ENCODE results near the gene HSP90AA1.

HSP90AA1 gene

GRCh38 chr14:102040153-102040552 lies 46.7 kb downstream of the HSP90AA1 start:
- DNase-seq (ENCODE audit: low read depth, low spot score): no peak

DNA sequence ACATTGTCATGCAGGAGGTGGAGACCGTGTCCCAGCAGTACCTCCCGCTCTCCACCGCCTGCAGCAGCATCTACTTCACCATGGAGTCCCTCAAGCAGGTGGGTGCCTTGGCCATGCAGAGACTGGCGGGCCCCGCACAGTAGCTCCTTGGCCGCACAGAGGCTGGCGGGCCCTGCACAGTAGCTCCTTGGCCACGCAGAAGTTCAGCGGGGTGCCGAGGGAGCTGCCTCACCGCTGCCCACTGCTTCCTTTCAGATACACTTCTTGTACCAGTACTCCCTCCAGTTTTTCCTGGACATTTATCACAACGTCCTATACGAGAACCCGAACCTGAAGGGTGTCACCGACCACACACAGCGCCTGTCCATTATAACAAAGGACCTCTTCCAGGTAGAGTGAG lies 47.7 kb downstream of the HSP90AA1 start:
- no peak for DNase-seq (ENCODE audit: low read depth, low spot score)

DNA sequence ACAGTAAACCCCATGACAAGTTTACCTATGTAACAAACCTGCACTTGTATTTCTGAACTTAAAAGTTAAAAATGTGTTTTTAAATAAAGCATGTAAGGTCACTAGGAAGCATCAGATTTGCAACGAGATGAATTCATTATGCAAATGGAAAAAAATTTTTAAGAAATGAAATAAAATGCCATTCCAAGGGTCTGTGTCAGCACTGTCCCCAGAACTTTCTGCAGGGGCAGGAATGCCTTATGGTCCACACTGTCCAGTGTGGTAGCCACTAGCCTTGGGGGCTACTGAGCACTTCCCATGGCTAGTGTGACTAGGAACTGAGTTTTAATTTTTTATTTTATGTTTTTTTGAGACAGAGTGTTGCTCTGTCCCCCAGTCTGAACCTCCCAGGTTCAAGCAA lies 49.2 kb downstream of the HSP90AA1 start:
- no peak for DNase-seq (ENCODE audit: low read depth, low spot score)

- DNase-seq (ENCODE audit: low read depth, low spot score): no peak
Observed at GRCh38 chr14:102035914-102036313, 50.9 kb downstream of the HSP90AA1 start.

- no peak for DNase-seq (ENCODE audit: low read depth, low spot score)
Observed at GRCh38 chr14:102034301-102034700, 52.5 kb downstream of the HSP90AA1 start.

DNA sequence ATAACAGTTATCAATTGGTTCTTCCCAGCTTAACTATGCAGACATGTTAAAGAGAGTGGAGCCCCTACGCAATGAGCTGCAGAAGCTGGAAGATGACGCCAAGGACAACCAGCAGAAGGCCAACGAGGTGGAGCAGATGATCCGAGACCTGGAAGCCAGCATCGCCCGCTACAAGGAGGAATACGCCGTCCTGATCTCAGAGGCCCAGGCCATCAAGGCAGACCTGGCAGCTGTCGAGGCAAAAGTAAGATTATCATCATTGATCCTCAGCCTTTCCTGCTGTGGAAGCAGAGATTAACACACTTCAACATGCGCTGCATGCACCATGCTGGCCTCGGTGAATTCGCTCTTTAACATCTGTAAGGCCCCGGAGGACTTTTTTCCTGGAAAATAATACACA lies 53.6 kb downstream of the HSP90AA1 start:
- no peak for DNase-seq (ENCODE audit: low read depth, low spot score)
